OCI-LY1 (cell line): Measurements from ENCODE around the gene NPLOC4.

ENCODE experiments used
- CTCF ChIP-seq: fragments of 200-600 bp; sonication (generic), shearing (Covaris generic); IDR thresholded peaks from 2 replicates; pipeline ENCODE4 v1.5.1; 2017; ENCODE audit warnings: mild to moderate bottlenecking, antibody characterized with exemption, low read length, moderate library complexity, mixed read lengths
- EZH2 ChIP-seq: fragments of 200-600 bp; sonication (generic), shearing (Covaris generic); IDR thresholded peaks from 2 replicates; pipeline ENCODE4 v1.8.0; 2017; ENCODE audit warnings: borderline replicate concordance, mixed run types, mild to moderate bottlenecking, antibody characterized with exemption, low read length, moderate library complexity, mixed read lengths

DNA sequence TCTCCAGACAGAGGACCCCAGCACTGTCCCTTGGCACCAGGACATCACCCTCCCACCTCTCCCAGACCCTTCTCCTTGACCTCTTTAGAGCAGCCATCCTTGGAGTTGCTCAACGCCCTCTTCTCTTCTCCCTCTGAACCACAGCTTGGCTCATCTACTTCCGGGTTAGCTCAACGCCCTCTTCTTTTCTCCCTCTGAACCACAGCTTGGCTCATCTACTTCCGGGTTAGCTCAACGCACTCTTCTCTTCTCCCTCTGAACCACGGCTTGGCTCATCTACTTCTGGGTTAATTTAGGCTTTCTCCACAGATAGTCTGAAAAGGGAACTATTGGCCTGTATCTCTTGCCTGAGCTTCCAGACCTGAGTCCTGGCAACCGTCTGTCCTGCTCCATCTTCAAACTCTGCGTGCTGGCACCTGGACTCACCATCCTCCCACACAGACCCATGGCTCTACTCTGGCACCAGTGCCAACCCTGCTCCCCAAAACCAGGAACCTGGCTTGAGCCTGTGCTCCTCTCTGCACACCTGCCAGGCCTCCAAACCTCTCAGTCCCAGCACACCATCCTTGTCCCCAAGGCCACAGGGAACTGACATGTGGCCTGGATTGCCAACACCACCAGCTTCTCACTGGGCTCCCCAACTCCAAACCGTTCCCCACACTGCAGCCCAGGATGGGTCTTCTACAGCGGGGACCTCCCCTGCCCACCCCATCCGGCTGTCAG lies 59.5 kb downstream of the NPLOC4 start:
- TF ChIP-seq CTCF (no peak), EZH2 (no peak)
